Spleen (tissue), 11 donors: ENCODE data around the gene ALKBH6. TPM values are rescaled to one million over a fixed set of nuclear protein-coding genes. Genes with fewer than 3 reads are reported as not detected.
"Not testable (repeated sequence)": the region's sequence is repeated elsewhere in the genome, so short reads cannot be mapped to it uniquely, and the experiment has no call there.

Experiments used
- DNase-seq: peaks from one replicate; pipeline ENCODE4 v3.0.0-alpha.2; 2020
- H3K27ac ChIP-seq, 8 donors: fragments of 200-600 bp; sonication (generic) in 7 of 8; 1 replicate in 4 of 8; 2 replicates in 4 of 8; pipeline versions ENCODE4 v1.5.0 to v1.8.0; 2016 to 2021; ENCODE audit warnings: inconsistent platforms in 4 of 8, mild to moderate bottlenecking in 4 of 8, moderate library complexity in 1 of 8
- H3K27me3 ChIP-seq, 7 donors: fragments of 200-600 bp; sonication (generic) in 6 of 7; replicated peaks in 1 of 7; 1 replicate in 4 of 7; 2 replicates in 3 of 7; pipeline versions ENCODE4 v1.5.0 to v1.8.0; 2016 to 2021; ENCODE audit warnings: inconsistent platforms in 3 of 7, mild to moderate bottlenecking in 1 of 7
- H3K36me3 ChIP-seq, 6 donors: fragments of 200-600 bp; sonication (generic) in 5 of 6; 1 replicate in 4 of 6; 2 replicates in 2 of 6; pipeline versions ENCODE4 v1.5.0 to v1.8.0; 2016 to 2021; ENCODE audit warnings: inconsistent platforms in 2 of 6
- H3K4me1 ChIP-seq, 6 donors: fragments of 200-600 bp; sonication (generic) in 5 of 6; 1 replicate in 3 of 6; 2 replicates in 3 of 6; pipeline versions ENCODE4 v1.5.0 to v1.8.0; 2016 to 2021; ENCODE audit warnings: inconsistent platforms in 3 of 6
- H3K4me3 ChIP-seq, 8 donors: fragments of 200-600 bp; sonication (generic) in 7 of 8; 1 replicate in 4 of 8; 2 replicates in 4 of 8; pipeline versions ENCODE4 v1.5.0 to v1.8.0; 2016 to 2021; ENCODE audit warnings: inconsistent platforms in 4 of 8, mild to moderate bottlenecking in 4 of 8, moderate library complexity in 2 of 8
- H3K9me3 ChIP-seq, 8 donors: fragments of 200-600 bp; sonication (generic) in 7 of 8; 1 replicate in 4 of 8; 2 replicates in 4 of 8; pipeline versions ENCODE4 v1.5.0 to v1.8.0; 2016 to 2021; ENCODE audit warnings: inconsistent platforms in 4 of 8
- POLR2A ChIP-seq, 3 donors: fragments of 450-650 bp; IDR thresholded peaks; one replicate each; pipeline ENCODE4 v1.5.1; 2017; ENCODE audit warnings: antibody characterized with exemption in 3 of 3, mild to moderate bottlenecking in 1 of 3
- POLR2AphosphoS5 ChIP-seq, 3 donors: sonication (generic); formaldehyde crosslinking; IDR thresholded peaks; one replicate each; pipeline ENCODE4 v1.5.1; 2017; ENCODE audit warnings: antibody characterized with exemption in 3 of 3
- WGBS, 5 donors: extraction: QIAGEN DNeasy Blood & Tissue Kit in 3 of 5; methylation state at CpG; one replicate each; pipeline versions ENCODE4 v1.1.5 to v1.1.7; 2013 to 2018; 5-methylcytosine and 5-hydroxymethylcytosine counted together
- intact Hi-C: fragments of 100-400 bp; cut with DNase I; formaldehyde crosslinking; loops from one replicate; pipeline ENCODE4 v1.15.0; 2023; ENCODE audit warnings: low total_unique reads
- polyA plus RNA-seq, 3 donors: library from polyadenylated mRNA; stranded (reverse); fragments of 200-250 nt; gene quantifications; one replicate each; pipeline ENCODE4 v1.2.1, GENCODE V29; 2013
- total RNA-seq, 7 donors: library from RNA; depleted of rRNA in 3 of 7; stranded (reverse); fragments of >200 nt in 3 of 7; fragmentation: NEBNext Ultra II Directional in 4 of 7; extraction: Animal tissue kit (Norgen Biotek cat#: 25700) in 4 of 7; gene quantifications; one replicate each; pipeline versions ENCODE4 v1.1.0 to v1.2.1, GENCODE V29; 2016 to 2021
- TF ChIP-seq, protein P1 (sequence below), 11 experiments: fragments of 200-600 bp in 7 of 11; fragments of 450-650 bp in 4 of 11; sonication (generic) in 4 of 11; IDR thresholded peaks in 8 of 11; conservative IDR thresholded peaks in 3 of 11; 1 replicate in 7 of 11; 2 replicates in 4 of 11; pipeline versions ENCODE4 v1.4.0 to v1.8.0; 2016 to 2021; ENCODE audit warnings: antibody characterized with exemption in 11 of 11, inconsistent platforms in 4 of 11, mild to moderate bottlenecking in 1 of 11
- donor health status: healthy with polysubstance abuse.
- donor health status: DM: no; HTN: no; CAD: no; lungs with moderate emphysema.
- donor health status: DM: no; HTN: no; CAD: no.
- donor health status: Bipolar disorder and iron deficiency.
- donor health status: healthy.
- donor health status: DM: no; HTN: no; CAD: no.
- donor health status: DM: yes; HTN: yes; CAD: no.

ALKBH6 gene
- total and polyA plus RNA-seq, 10 donors, result 21.3 to 65.3 (median 26.3) TPM

DNA sequence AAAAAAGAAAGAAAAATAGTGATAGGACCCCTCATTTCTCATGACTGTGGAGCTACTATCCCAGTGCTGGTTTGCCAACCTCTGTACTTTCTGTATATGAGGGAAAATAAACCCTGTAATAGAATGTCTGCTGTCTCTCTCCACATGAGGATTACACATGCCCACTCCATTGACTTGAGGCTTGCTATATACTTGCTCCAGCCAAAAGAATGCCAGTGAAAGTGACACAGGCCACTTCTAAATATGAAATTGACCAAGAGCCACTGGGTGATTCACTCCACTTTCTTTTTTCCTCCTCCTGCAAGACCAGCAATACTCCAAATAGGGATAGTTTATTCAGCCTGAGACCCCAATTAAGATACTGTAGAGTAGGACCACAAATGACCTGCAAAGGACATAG is 33.8 kb upstream of the ALKBH6 start:
- peaks cover 0 to 5% (median 2%) of the 10 kb centered on the region in 6 donors for H3K4me1 ChIP-seq
- no peak overlapping the region for H3K27ac ChIP-seq
- H3K9me3 ChIP-seq, result no peaks in the 10 kb centered on the region
- intact Hi-C loops, result no loop called here
- H3K36me3 ChIP-seq, result peaks cover 0 to 10% (median 0%) of the 10 kb centered on the region in 6 donors
- TF ChIP-seq POLR2A (IDR thresholded peaks at IDR 0.05), result no peak
- no peak overlapping the region for H3K4me3 ChIP-seq
- no peaks in the 10 kb centered on the region for H3K27me3 ChIP-seq
- DNase-seq, result no peak

DNA sequence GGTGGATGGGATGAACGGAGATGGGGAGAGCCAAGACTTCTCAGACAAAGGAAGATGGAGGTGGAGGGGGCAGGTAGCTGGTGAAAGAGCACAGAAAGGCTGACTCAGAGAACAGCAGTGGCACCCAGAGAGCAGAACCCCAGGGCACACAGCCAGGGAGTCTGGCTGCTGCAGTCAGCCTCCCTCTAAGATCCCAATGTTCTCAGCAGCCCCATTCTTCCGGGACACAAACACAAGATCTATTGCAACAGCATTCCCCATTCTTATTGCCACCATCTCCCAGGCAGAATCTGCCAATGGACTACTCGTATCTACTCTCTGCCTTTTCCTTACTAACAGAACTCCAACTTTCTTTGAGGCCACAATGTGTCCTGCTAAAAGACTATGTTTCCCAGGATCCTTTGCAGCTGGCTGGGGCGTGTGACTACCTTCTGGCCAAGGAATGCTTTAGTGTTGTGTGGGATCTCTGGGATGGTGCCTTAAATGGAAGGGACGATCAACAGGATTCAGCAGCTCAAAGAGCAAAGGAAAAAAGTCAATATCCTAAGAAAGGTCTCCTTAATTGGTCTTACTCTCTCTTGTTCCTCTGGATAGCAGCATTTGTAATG is 32.5 kb upstream of the ALKBH6 start:
- Histone ChIP-seq H3K27ac (no peak overlapping the region), H3K9me3 (no peaks in the 10 kb centered on the region), H3K36me3 (peaks cover 0 to 10% (median 0%) of the 10 kb centered on the region in 6 donors), H3K4me1 (peaks cover 0 to 6% (median 0%) of the 10 kb centered on the region in 6 donors), H3K27me3 (no peaks in the 10 kb centered on the region), H3K4me3 (no peak overlapping the region)
- WGBS, 5 donors, result 87 to 96% (median 89%) methylated on average over 5 of the region's 5 CpGs
- TF ChIP-seq POLR2AphosphoS5 (IDR thresholded peaks at IDR 0.05) (no peak), POLR2A (IDR thresholded peaks at IDR 0.05) (no peak)
- TF ChIP-seq, protein P1, sequence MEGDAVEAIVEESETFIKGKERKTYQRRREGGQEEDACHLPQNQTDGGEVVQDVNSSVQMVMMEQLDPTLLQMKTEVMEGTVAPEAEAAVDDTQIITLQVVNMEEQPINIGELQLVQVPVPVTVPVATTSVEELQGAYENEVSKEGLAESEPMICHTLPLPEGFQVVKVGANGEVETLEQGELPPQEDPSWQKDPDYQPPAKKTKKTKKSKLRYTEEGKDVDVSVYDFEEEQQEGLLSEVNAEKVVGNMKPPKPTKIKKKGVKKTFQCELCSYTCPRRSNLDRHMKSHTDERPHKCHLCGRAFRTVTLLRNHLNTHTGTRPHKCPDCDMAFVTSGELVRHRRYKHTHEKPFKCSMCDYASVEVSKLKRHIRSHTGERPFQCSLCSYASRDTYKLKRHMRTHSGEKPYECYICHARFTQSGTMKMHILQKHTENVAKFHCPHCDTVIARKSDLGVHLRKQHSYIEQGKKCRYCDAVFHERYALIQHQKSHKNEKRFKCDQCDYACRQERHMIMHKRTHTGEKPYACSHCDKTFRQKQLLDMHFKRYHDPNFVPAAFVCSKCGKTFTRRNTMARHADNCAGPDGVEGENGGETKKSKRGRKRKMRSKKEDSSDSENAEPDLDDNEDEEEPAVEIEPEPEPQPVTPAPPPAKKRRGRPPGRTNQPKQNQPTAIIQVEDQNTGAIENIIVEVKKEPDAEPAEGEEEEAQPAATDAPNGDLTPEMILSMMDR (IDR thresholded peaks at IDR 0.05 in 8 of 11, conservative IDR thresholded peaks at IDR 0.05 in 3 of 11), result no peak
- DNase-seq, result no peak
- intact Hi-C loops, result no loop called here

DNA sequence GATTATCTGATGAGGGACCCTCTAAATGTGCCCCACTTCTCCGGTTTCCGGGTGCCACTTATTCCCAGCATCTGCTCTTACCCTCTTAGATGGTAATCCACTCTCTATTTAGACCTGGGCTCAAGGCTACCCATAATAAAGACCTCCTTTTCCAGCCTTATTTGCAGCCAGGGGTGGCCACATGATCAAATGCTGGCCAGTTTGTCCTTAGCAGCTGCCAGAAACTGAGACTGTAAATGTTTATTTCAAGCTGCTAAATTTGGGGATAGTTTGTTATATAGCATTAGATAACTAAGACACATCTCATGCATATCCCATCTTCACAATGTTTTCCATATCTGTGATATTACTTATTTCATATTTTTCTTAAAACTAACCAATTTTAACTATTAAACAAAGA is 29.9 kb upstream of the ALKBH6 start:
- no peak overlapping the region for H3K27ac ChIP-seq
- no peaks in the 10 kb centered on the region for H3K9me3 ChIP-seq
- WGBS, 5 donors, result 90 to 100% (median 94%) methylated on average over 2 of the region's 2 CpGs
- H3K4me3 ChIP-seq, result no peak overlapping the region
- no peak for DNase-seq
- H3K27me3 ChIP-seq, result no peaks in the 10 kb centered on the region
- intact Hi-C loops, result no loop called here
- TF ChIP-seq POLR2A (IDR thresholded peaks at IDR 0.05) (no peak), POLR2AphosphoS5 (IDR thresholded peaks at IDR 0.05) (no peak)
- TF ChIP-seq, protein P1 (IDR thresholded peaks at IDR 0.05 in 8 of 11, conservative IDR thresholded peaks at IDR 0.05 in 3 of 11), result no peak
- H3K4me1 ChIP-seq, result peaks cover 0 to 10% (median 0%) of the 10 kb centered on the region in 6 donors
- peaks cover 0 to 26% (median 6%) of the 10 kb centered on the region in 6 donors for H3K36me3 ChIP-seq

DNA sequence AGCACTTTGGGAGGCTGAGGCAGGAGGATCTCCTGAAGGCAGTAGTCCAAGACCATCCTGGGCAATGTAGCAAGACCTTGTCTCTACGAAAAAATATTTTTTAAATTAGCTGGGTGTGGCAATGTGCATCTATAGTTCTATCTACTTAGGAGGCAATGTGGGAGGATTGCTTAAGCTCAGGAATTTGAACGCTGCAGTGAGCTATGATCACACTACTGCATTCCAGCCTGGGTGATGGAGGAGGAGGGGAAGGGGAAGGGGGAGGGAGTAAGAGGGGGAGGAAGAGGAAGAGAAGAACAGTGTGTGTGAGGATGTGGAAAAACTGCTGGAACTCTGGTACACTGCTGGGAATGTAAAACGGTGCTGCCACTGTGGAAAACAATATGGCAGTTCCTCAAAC is 27.8 kb upstream of the ALKBH6 start:
- TF ChIP-seq, protein P1 (IDR thresholded peaks at IDR 0.05 in 8 of 11, conservative IDR thresholded peaks at IDR 0.05 in 3 of 11), result no peak
- no peak for TF ChIP-seq POLR2AphosphoS5 (IDR thresholded peaks at IDR 0.05)
- TF ChIP-seq POLR2A (IDR thresholded peaks at IDR 0.05), result no peak
- 27 to 58% (median 48%) methylated on average over 3 of the region's 3 CpGs for WGBS, 5 donors
- peaks cover 0 to 43% (median 13%) of the 10 kb centered on the region in 6 donors for H3K36me3 ChIP-seq
- peak overlapping the region in 7 of 8 donors; percentile 38 to 71 (median 53) for H3K27ac ChIP-seq
- no peaks in the 10 kb centered on the region for H3K27me3 ChIP-seq
- DNase-seq, result no peak
- H3K9me3 ChIP-seq, result no peaks in the 10 kb centered on the region
- H3K4me3 ChIP-seq, result no peak overlapping the region
- peaks cover 0 to 10% (median 0%) of the 10 kb centered on the region in 6 donors for H3K4me1 ChIP-seq
- intact Hi-C loops, result no loop called here

DNA sequence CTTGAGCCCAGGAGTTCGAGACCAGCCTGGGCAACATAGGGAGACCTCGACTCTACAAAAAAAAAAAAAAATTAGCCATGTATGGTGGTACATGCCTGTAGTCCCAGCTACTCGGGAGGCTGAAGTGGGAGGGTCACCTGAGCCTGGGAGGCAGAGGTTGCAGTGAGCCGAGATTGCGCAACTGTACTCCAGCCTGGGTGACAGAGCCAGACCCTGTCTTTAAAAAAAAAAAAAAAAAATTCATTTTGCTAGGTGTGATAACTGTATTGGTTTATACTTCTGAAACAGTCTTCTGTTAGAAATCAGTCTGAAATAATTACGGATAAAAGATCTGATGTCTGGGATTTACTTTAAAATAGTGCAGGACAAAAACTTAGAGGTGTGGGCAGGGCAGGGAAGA is 27.1 kb upstream of the ALKBH6 start:
- H3K9me3 ChIP-seq, DNase-seq, intact Hi-C loops, H3K27me3 ChIP-seq, H3K4me1 ChIP-seq, H3K4me3 ChIP-seq: not testable (repeated sequence)
- Histone ChIP-seq H3K36me3 (peaks cover 0 to 43% (median 13%) of the 10 kb centered on the region in 6 donors), H3K27ac (peak overlapping the region in 6 of 8 donors; percentile 32 to 71 (median 46))
- WGBS, 5 donors, result 87 to 95% (median 92%) methylated on average over 6 of the region's 6 CpGs
